ENCODE data around the gene F13B.

DNA sequence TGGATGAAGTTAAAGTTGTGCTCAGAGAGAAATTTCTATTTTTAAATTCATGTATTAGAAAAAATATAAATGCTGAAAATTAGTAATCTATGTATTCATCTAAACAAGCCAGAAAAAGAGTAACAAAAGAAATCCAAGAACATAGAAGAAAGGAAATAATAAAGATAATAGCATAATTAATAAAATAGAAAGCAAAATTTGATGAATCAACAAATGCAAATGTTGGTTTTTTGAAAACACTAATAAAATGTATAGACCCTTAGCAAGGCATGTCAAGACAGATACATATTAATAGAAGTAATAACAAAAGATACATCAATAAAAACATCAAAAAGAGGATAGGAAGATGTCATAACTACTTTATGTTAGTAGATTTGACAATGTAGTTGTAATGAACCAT is 18.0 kb downstream of the F13B start:
- TF ChIP-seq, protein P1, sequence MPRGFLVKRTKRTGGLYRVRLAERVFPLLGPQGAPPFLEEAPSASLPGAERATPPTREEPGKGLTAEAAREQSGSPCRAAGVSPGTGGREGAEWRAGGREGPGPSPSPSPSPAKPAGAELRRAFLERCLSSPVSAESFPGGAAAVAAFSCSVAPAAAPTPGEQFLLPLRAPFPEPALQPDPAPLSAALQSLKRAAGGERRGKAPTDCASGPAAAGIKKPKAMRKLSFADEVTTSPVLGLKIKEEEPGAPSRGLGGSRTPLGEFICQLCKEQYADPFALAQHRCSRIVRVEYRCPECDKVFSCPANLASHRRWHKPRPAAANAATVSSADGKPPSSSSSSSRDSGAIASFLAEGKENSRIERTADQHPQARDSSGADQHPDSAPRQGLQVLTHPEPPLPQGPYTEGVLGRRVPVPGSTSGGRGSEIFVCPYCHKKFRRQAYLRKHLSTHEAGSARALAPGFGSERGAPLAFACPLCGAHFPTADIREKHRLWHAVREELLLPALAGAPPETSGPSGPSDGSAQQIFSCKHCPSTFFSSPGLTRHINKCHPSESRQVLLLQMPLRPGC (tag by site-specific recombination; IDR thresholded peaks at IDR 0.05): no peak
- TF ChIP-seq, protein P2, sequence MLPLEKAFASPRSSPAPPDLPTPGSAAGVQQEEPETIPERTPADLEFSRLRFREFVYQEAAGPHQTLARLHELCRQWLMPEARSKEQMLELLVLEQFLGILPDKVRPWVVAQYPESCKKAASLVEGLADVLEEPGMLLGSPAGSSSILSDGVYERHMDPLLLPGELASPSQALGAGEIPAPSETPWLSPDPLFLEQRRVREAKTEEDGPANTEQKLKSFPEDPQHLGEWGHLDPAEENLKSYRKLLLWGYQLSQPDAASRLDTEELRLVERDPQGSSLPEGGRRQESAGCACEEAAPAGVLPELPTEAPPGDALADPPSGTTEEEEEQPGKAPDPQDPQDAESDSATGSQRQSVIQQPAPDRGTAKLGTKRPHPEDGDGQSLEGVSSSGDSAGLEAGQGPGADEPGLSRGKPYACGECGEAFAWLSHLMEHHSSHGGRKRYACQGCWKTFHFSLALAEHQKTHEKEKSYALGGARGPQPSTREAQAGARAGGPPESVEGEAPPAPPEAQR (tag by site-specific recombination; IDR thresholded peaks at IDR 0.05): no peak
- TF ChIP-seq SETDB1 (IDR thresholded peaks at IDR 0.05; ENCODE audit: insufficient read length, low read length): no peak
- TF ChIP-seq, protein P3, sequence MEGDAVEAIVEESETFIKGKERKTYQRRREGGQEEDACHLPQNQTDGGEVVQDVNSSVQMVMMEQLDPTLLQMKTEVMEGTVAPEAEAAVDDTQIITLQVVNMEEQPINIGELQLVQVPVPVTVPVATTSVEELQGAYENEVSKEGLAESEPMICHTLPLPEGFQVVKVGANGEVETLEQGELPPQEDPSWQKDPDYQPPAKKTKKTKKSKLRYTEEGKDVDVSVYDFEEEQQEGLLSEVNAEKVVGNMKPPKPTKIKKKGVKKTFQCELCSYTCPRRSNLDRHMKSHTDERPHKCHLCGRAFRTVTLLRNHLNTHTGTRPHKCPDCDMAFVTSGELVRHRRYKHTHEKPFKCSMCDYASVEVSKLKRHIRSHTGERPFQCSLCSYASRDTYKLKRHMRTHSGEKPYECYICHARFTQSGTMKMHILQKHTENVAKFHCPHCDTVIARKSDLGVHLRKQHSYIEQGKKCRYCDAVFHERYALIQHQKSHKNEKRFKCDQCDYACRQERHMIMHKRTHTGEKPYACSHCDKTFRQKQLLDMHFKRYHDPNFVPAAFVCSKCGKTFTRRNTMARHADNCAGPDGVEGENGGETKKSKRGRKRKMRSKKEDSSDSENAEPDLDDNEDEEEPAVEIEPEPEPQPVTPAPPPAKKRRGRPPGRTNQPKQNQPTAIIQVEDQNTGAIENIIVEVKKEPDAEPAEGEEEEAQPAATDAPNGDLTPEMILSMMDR (tag by site-specific recombination; IDR thresholded peaks at IDR 0.05): no peak
- TF ChIP-seq, protein P4, sequence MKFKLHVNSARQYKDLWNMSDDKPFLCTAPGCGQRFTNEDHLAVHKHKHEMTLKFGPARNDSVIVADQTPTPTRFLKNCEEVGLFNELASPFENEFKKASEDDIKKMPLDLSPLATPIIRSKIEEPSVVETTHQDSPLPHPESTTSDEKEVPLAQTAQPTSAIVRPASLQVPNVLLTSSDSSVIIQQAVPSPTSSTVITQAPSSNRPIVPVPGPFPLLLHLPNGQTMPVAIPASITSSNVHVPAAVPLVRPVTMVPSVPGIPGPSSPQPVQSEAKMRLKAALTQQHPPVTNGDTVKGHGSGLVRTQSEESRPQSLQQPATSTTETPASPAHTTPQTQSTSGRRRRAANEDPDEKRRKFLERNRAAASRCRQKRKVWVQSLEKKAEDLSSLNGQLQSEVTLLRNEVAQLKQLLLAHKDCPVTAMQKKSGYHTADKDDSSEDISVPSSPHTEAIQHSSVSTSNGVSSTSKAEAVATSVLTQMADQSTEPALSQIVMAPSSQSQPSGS (tag by site-specific recombination; IDR thresholded peaks at IDR 0.05; ENCODE audit: low read depth): no peak

All from HEK293 (cell line).